HepG2 (cell line): ENCODE data around the gene RTN4. TPM values are rescaled to one million over a fixed set of nuclear protein-coding genes. Genes with fewer than 3 reads are reported as not detected.

Experiments used
- CEBPB ChIP-seq: IDR thresholded peaks from 2 replicates; pipeline ENCODE4 v1.6.1; 2011; ENCODE audit warnings: low read depth, low read length, improper control_type of control experiment, borderline replicate concordance
- CHCHD3 ChIP-seq: sonication (generic); formaldehyde crosslinking; IDR thresholded peaks from 2 replicates; pipeline ENCODE4 v1.8.0; 2022; ENCODE audit warnings: mild to moderate bottlenecking, missing genetic modification reagents, moderate library complexity
- FOSL2 ChIP-seq: sonication (generic); formaldehyde crosslinking; IDR thresholded peaks from 2 replicates; pipeline ENCODE4 v1.4.0; 2020; ENCODE audit warnings: missing genetic modification reagents
- FUBP1 ChIP-seq: sonication (generic); formaldehyde crosslinking; IDR thresholded peaks from 2 replicates; pipeline ENCODE4 v1.5.1; 2020; ENCODE audit warnings: missing genetic modification reagents, mild to moderate bottlenecking, borderline replicate concordance
- KLF9 ChIP-seq: IDR thresholded peaks from 2 replicates; pipeline ENCODE4 v1.6.1; 2016; ENCODE audit warnings: low read depth
- MEIS1 ChIP-seq: sonication (generic); formaldehyde crosslinking; IDR thresholded peaks from 2 replicates; pipeline ENCODE4 v1.9.0; 2021; ENCODE audit warnings: mild to moderate bottlenecking, missing genetic modification reagents, moderate library complexity, borderline replicate concordance
- MIER2 ChIP-seq: IDR thresholded peaks from 2 replicates; pipeline ENCODE4 v1.6.1; 2016; ENCODE audit warnings: missing biosample characterization, missing genetic modification reagents
- MLXIP ChIP-seq: sonication (generic); formaldehyde crosslinking; IDR thresholded peaks from 2 replicates; pipeline ENCODE4 v1.9.0; 2021; ENCODE audit warnings: missing genetic modification reagents, borderline replicate concordance
- MYC ChIP-seq: sonication (generic); formaldehyde crosslinking; IDR thresholded peaks from 2 replicates; pipeline ENCODE4 v1.9.0; 2021; ENCODE audit warnings: missing genetic modification reagents, borderline replicate concordance
- POGZ ChIP-seq: sonication (generic); formaldehyde crosslinking; IDR thresholded peaks from 2 replicates; pipeline ENCODE4 v1.4.0; 2020; ENCODE audit warnings: mild to moderate bottlenecking, missing genetic modification reagents
- PREB ChIP-seq: sonication (generic); formaldehyde crosslinking; IDR thresholded peaks from 2 replicates; pipeline ENCODE4 v1.4.0; 2020; ENCODE audit warnings: missing genetic modification reagents
- YEATS4 ChIP-seq: sonication (generic); formaldehyde crosslinking; IDR thresholded peaks from 2 replicates; pipeline ENCODE4 v1.4.0; 2020; ENCODE audit warnings: missing genetic modification reagents, borderline replicate concordance
- ZBTB1 ChIP-seq: sonication (generic); formaldehyde crosslinking; IDR thresholded peaks from 2 replicates; pipeline ENCODE4 v1.4.0; 2020; ENCODE audit warnings: missing genetic modification reagents, borderline replicate concordance
- ZMAT5 ChIP-seq: sonication (generic); formaldehyde crosslinking; IDR thresholded peaks from 2 replicates; pipeline ENCODE4 v1.5.0; 2020; ENCODE audit warnings: mild to moderate bottlenecking, low read depth, missing genetic modification reagents, borderline replicate concordance
- ZNF260 ChIP-seq: sonication (generic); formaldehyde crosslinking; IDR thresholded peaks from 2 replicates; pipeline ENCODE4 v1.4.0; 2020; ENCODE audit warnings: missing genetic modification reagents, low read depth, mild to moderate bottlenecking, borderline replicate concordance
- ZNF468 ChIP-seq: sonication (generic); formaldehyde crosslinking; IDR thresholded peaks from 2 replicates; pipeline ENCODE4 v1.8.0; 2022; ENCODE audit warnings: mild to moderate bottlenecking, moderate library complexity, missing genetic modification reagents
- ZNF496 ChIP-seq: sonication (generic); formaldehyde crosslinking; IDR thresholded peaks from 2 replicates; pipeline ENCODE4 v1.8.1; 2023; ENCODE audit warnings: mild to moderate bottlenecking, moderate library complexity, missing genetic modification reagents; ENCODE audit not compliant: insufficient replicate concordance
- ZNF746 ChIP-seq: sonication (generic); formaldehyde crosslinking; IDR thresholded peaks from 2 replicates; pipeline ENCODE4 v1.8.0; 2022; ENCODE audit warnings: mild to moderate bottlenecking, missing genetic modification reagents
- ZXDC ChIP-seq: sonication (generic); formaldehyde crosslinking; IDR thresholded peaks from 2 replicates; pipeline ENCODE4 v1.5.0; 2020; ENCODE audit warnings: mild to moderate bottlenecking, missing genetic modification reagents
- polyA plus RNA-seq, 8 experiments: library from polyadenylated mRNA; depleted of rRNA in 3 of 8; stranded (reverse) in 7 of 8; unstranded in 1 of 8; fragments of >200 nt; fragmentation: Illumina TruSeq in 4 of 8; extraction: Trizol in 4 of 8; gene quantifications; 2 replicates each; pipeline versions ENCODE4 v1.2.1 to v1.2.3, GENCODE V29; 2011 to 2016; ENCODE audit warnings: low read depth in 4 of 8, missing spikeins in 1 of 8, mixed read lengths in 1 of 8; ENCODE audit not compliant: insufficient read depth in 1 of 8
- total RNA-seq, 5 experiments: library from RNA; depleted of rRNA; stranded (reverse); fragments of >200 nt; fragmentation: Illumina TruSeq; extraction: Trizol; gene quantifications; 2 replicates each; pipeline ENCODE4 v1.2.3, GENCODE V29; 2016; ENCODE audit warnings: low read depth in 1 of 5

RTN4 gene
- total and polyA plus RNA-seq, 2 of the 13 experiments (the other 11 are each of a cell fraction or from before 2014, with no cell fraction given): 98.4 to 133 TPM

- TF ChIP-seq PREB (no peak), MEIS1 (CRISPR knock-in tag) (0 out of 2 replicates have a peak, but pooled peaks have one; percentile 74), YEATS4 (CRISPR knock-in tag) (peak; percentile 83), CHCHD3 (CRISPR knock-in tag) (no peak), CEBPB (peak; percentile 47; the same call in 1 of the 2 replicates), MLXIP (CRISPR knock-in tag) (no peak), ZNF496 (CRISPR knock-in tag) (no peak), MYC (CRISPR knock-in tag) (peak; percentile 86), POGZ (peak; percentile 90), ZMAT5 (CRISPR knock-in tag) (no peak), ZNF468 (CRISPR knock-in tag) (no peak), FOSL2 (CRISPR knock-in tag) (peak; percentile 99), ZNF260 (CRISPR knock-in tag) (no peak), MIER2 (CRISPR knock-in tag) (no peak), ZBTB1 (no peak), FUBP1 (CRISPR knock-in tag) (no peak), ZNF746 (CRISPR knock-in tag) (no peak; the same call in none of the 2 replicates), ZXDC (peak; percentile 42; the same call in 1 of the 2 replicates), KLF9 (CRISPR knock-in tag) (peak; percentile 44; the same call in 1 of the 2 replicates)
Measured at GRCh38 chr2:55050100-55050994, at the start of gene RTN4 (continued).
